Omental fat pad (tissue), 4 donors: ENCODE data around the gene SEMA3C. TPM values are rescaled to one million over a fixed set of nuclear protein-coding genes. Genes with fewer than 3 reads are reported as not detected.

Experiments
- ATAC-seq: fragments of 150-250 bp; one replicate; pipeline ENCODE4 v1.9.1; 2016; ENCODE audit warnings: mild to moderate bottlenecking, moderate library complexity; ENCODE audit not compliant: low FRiP score
- DNase-seq: peaks from one replicate; pipeline ENCODE4 v3.0.0-alpha.2; 2019; ENCODE audit warnings: low spot score
- total RNA-seq, 4 donors: library from RNA; depleted of rRNA; stranded (reverse); fragments of >200 nt; gene quantifications; one replicate each; pipeline ENCODE4 v1.1.0, GENCODE V29; 2016
- TF ChIP-seq, protein P1 (sequence below), 3 donors: fragments of 450-650 bp; IDR thresholded peaks; one replicate each; pipeline ENCODE4 v1.5.1; 2016 to 2017; ENCODE audit warnings: antibody characterized with exemption in 3 of 3, mild to moderate bottlenecking in 3 of 3, moderate library complexity in 2 of 3

Gene SEMA3C
- total RNA-seq, 4 donors from 2014 or later, result 46.2 to 201 (median 126) TPM

DNA sequence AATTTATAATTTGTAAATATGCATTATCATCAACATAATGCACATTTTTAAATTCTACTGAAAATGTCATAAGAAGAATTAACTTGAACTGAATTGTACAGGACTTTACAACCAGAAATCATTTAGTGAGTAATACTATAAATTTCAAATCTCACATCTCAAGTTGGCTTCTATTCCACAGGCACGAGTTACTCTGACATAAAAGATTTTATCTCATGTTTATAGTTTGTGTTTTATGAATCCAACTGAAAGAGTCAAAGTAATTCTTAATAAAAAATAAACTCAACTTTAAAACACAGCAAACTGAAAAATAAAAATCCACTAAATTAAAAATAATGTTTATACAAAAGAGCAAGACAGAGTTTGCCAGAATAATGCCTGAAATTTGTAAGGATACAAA, 151.2 kb downstream of the SEMA3C start:
- ATAC-seq, result no peak
- TF ChIP-seq, protein P1, sequence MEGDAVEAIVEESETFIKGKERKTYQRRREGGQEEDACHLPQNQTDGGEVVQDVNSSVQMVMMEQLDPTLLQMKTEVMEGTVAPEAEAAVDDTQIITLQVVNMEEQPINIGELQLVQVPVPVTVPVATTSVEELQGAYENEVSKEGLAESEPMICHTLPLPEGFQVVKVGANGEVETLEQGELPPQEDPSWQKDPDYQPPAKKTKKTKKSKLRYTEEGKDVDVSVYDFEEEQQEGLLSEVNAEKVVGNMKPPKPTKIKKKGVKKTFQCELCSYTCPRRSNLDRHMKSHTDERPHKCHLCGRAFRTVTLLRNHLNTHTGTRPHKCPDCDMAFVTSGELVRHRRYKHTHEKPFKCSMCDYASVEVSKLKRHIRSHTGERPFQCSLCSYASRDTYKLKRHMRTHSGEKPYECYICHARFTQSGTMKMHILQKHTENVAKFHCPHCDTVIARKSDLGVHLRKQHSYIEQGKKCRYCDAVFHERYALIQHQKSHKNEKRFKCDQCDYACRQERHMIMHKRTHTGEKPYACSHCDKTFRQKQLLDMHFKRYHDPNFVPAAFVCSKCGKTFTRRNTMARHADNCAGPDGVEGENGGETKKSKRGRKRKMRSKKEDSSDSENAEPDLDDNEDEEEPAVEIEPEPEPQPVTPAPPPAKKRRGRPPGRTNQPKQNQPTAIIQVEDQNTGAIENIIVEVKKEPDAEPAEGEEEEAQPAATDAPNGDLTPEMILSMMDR (IDR thresholded peaks at IDR 0.05), result no peak
- no peak for DNase-seq

DNA sequence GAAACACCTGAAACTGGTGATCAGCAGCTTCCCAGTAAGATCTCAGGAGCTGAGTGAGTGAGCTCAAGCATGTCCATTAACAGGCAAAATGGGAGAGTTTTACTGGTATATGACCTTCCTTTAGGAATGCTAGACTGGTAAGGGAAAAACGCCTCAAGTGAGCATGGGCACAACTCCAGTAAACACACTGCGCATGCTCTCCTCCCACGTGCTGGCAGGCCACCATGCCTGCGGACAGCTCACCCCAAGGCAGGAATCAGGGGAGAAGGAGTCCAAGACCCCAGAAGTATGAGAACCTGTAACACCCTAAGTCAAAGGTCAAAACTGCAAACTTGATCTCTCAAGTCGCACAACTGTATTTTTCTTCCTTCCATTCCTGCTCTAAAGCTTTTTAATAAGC, 152.1 kb downstream of the SEMA3C start:
- ATAC-seq, result no peak

DNA sequence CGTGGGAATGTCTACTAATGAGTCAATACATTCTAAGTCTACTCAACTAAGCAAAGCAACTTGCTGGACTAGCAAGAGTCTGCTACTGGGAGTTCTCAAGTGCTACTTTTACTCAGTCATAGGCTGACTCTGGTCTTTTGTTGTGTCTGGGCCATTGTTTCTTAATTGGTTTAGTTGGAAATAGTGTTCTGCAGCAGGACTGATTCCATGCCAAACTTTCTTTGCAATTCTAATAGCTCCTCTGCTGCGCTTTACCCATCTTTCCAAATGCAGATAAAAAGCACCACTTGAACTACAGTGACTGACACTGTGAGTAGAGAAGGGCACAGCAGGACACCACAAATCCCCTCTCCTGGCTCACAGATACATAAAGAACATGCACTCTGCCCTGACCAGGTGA, 154.7 kb downstream of the SEMA3C start:
- DNase-seq (no peak), ATAC-seq (no peak)
- TF ChIP-seq, protein P1 (IDR thresholded peaks at IDR 0.05), result no peak

More for the DNA sequence above, 152.1 kb downstream of the SEMA3C start:
- TF ChIP-seq, protein P1 (IDR thresholded peaks at IDR 0.05), result no peak
- DNase-seq, result no peak

DNA sequence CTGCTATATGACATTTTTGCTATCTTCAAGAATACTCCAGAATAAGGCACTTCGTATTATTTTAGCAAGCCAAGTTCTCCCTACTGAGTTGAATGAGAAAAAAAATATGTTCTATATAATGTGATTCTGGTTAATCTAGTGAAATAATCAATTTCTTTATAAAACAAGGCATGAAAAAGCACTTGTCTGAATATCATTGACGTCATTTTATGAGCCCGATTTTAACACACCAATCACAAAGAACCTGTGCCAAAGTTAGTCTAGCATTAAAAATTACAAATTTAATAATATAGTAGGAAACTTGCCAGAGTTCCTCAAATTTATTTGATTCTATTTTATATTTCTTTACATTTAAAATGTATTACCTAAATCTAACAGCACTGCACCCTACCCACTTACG, 155.1 kb downstream of the SEMA3C start:
- ATAC-seq (no peak), DNase-seq (no peak)
- TF ChIP-seq, protein P1 (IDR thresholded peaks at IDR 0.05), result no peak

DNA sequence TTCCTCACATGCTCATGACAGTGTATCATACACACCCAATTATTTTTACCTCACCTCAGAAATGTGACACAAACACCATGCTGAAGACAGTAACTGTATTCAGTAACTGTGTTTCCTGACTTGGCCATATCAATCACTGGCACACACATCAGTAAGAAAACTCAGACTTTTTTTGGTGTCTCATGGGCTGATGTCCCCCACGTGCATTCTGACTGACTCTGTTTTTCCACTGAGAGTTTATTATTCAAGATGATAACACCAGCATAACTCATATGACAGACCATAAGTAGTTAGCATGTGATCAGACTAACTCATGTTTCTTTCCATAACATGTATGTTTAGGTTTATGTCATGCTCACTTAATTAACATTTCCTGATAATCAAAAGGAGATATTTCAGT, 155.6 kb downstream of the SEMA3C start:
- TF ChIP-seq, protein P1 (IDR thresholded peaks at IDR 0.05), result no peak
- ATAC-seq (no peak), DNase-seq (no peak)

DNA sequence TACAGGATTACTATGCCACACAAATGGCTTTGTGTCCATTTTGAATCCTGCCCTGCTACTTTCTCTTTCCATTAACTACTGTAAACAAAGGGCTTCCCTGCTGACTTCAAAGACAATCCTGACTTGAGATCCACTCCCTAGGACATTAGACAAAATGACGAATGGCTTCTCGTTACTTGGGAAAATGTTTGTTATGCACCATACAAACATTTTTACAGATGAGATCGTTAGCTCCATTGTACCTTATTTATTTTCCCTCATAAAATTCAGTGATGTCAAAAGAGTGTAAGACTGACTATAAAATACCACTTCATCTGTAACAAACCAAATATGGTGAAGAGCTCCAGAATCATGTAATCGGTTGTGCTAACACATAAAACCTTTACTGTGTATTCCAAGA, 158.6 kb downstream of the SEMA3C start:
- no peak for DNase-seq
- ATAC-seq, result no peak
- TF ChIP-seq, protein P1 (IDR thresholded peaks at IDR 0.05), result no peak

DNA sequence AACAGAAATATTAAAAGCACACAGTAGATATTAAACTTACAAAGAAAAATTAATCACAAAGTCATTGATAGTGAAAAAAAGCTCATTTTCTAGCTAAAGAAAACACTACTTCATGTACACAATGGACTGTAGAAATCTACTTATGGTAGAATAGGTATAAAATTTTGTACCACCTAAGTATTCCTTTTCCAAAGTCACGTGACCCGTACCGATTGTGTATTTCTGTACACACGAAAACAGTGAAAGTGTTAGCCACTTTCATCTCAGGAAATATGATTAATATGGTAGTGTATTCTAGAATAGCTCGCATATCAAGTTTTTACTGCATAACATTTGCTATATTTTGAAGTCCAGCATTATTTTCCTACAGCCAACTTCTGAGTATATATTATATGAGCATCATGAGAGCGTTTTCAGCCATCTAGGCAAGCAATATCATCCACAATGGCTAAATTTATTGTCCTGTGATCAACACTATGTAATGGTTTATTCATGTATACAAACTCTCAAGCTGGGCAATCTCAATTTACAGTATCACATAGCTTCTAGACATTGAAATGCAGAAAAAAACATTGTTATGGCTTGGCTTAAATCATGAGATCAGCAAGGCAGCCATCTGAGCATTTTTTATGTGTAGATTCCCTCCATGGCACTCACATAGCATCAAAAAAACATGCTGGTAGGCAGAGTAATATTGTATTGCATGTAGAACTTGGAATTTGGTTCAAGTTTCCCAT, 165.7 kb downstream of the SEMA3C start:
- TF ChIP-seq, protein P1 (IDR thresholded peaks at IDR 0.05), result no peak
- no peak for ATAC-seq
- no peak for DNase-seq
